ENCODE data around the gene PDGFRB. TPM values are rescaled to one million over a fixed set of nuclear protein-coding genes. Genes with fewer than 3 reads are reported as not detected.

Gene PDGFRB
- total RNA-seq, 2 donors from 2014 or later, result 8.6 to 18.1 TPM

GRCh38 chr5:150133581-150134197, 22.0 kb downstream of the PDGFRB start:
- Histone ChIP-seq H3K9me3 (no peaks in the 10 kb centered on the region), H3K4me1 (no peaks in the 10 kb centered on the region), H3K36me3 (no peaks in the 10 kb centered on the region), H3K27ac (no peak overlapping the region), H3K9ac (ENCODE audit: low read depth in 2 of 2, low read length in 2 of 2) (no peak overlapping the region), H3K4me3 (no peak overlapping the region), H3K27me3 (no peaks in the 10 kb centered on the region)
- no peak for TF ChIP-seq CTCF (IDR thresholded peaks at IDR 0.05)
- intact Hi-C loops (cut with DNase I), result loop anchor here (5.0 to 10.0 kb wide), 2 partner anchors 209 to 301 kb away; no protein-coding TSS in a partner anchor
- DNase-seq, result no peak

- intact Hi-C loops (cut with DNase I), result loop anchor here (5.0 to 10.0 kb wide), 2 partner anchors 210 to 302 kb away; no protein-coding TSS in a partner anchor
- no peaks in the 10 kb centered on the region for H3K4me1 ChIP-seq
- no peak for DNase-seq
- no peak for TF ChIP-seq CTCF (IDR thresholded peaks at IDR 0.05)
- no peak overlapping the region for H3K4me3 ChIP-seq
- no peaks in the 10 kb centered on the region for H3K9me3 ChIP-seq
- H3K27ac ChIP-seq, result no peak overlapping the region
- H3K36me3 ChIP-seq, result no peaks in the 10 kb centered on the region
- no peaks in the 10 kb centered on the region for H3K27me3 ChIP-seq
- no peak overlapping the region for H3K9ac ChIP-seq (ENCODE audit: low read depth in 2 of 2, low read length in 2 of 2)
Measured at GRCh38 chr5:150132740-150133139, 22.9 kb downstream of the PDGFRB start.

- peak; percentile 49 for DNase-seq
- intact Hi-C loops (cut with DNase I), result loop anchor here (2.0 to 10.0 kb wide), 3 partner anchors 85 to 303 kb away; no protein-coding TSS in a partner anchor
- no peaks in the 10 kb centered on the region for H3K27me3 ChIP-seq
- no peak for TF ChIP-seq CTCF (IDR thresholded peaks at IDR 0.05)
- peak overlapping the region; percentile 17 for H3K27ac ChIP-seq
- no peaks in the 10 kb centered on the region for H3K36me3 ChIP-seq
- H3K4me3 ChIP-seq, result no peak overlapping the region
- no peaks in the 10 kb centered on the region for H3K4me1 ChIP-seq
- no peak overlapping the region for H3K9ac ChIP-seq (ENCODE audit: low read depth in 2 of 2, low read length in 2 of 2)
- no peaks in the 10 kb centered on the region for H3K9me3 ChIP-seq
Measured at GRCh38 chr5:150131978-150132694, 23.5 kb downstream of the PDGFRB start.

- H3K4me3 ChIP-seq, result no peak overlapping the region
- H3K27ac ChIP-seq, result no peak overlapping the region
- no peaks in the 10 kb centered on the region for H3K27me3 ChIP-seq
- no peak overlapping the region for H3K9ac ChIP-seq (ENCODE audit: low read depth in 2 of 2, low read length in 2 of 2)
- no peaks in the 10 kb centered on the region for H3K4me1 ChIP-seq
- intact Hi-C loops (cut with DNase I), result loop anchor here (2.0 to 10.0 kb wide), 3 partner anchors 85 to 303 kb away; no protein-coding TSS in a partner anchor
- H3K9me3 ChIP-seq, result no peaks in the 10 kb centered on the region
- no peaks in the 10 kb centered on the region for H3K36me3 ChIP-seq
- TF ChIP-seq CTCF (IDR thresholded peaks at IDR 0.05), result no peak
- no peak for DNase-seq
Measured at GRCh38 chr5:150131461-150131860, 24.2 kb downstream of the PDGFRB start.

GRCh38 chr5:150130493-150130922, 25.1 kb downstream of the PDGFRB start:
- Histone ChIP-seq H3K4me1 (no peaks in the 10 kb centered on the region), H3K9me3 (no peaks in the 10 kb centered on the region), H3K36me3 (no peaks in the 10 kb centered on the region), H3K27me3 (no peaks in the 10 kb centered on the region), H3K9ac (ENCODE audit: low read depth in 2 of 2, low read length in 2 of 2) (no peak overlapping the region), H3K27ac (no peak overlapping the region), H3K4me3 (no peak overlapping the region)
- no peak for DNase-seq
- intact Hi-C loops (cut with DNase I), result loop anchor here (2.0 to 10.0 kb wide), 3 partner anchors 86 to 304 kb away; no protein-coding TSS in a partner anchor
- no peak for TF ChIP-seq CTCF (IDR thresholded peaks at IDR 0.05)
